Gastrocnemius medialis (tissue), 4 donors: ENCODE data around the gene LAMA2.

ENCODE experiments used
- CTCF ChIP-seq, 5 experiments: fragments of 450-650 bp in 3 of 5; fragments of 200-600 bp in 2 of 5; sonication (generic) in 2 of 5; IDR thresholded peaks in 4 of 5; conservative IDR thresholded peaks in 1 of 5; 1 replicate in 4 of 5; 2 replicates in 1 of 5; pipeline ENCODE4 v1.5.1; 2016 to 2019; ENCODE audit warnings: antibody characterized with exemption in 5 of 5, mild to moderate bottlenecking in 3 of 5, moderate library complexity in 3 of 5
- POLR2A ChIP-seq, 2 donors: fragments of 450-650 bp; IDR thresholded peaks; one replicate each; pipeline ENCODE4 v1.6.1; 2017; ENCODE audit warnings: antibody characterized with exemption in 2 of 2, mild to moderate bottlenecking in 2 of 2, moderate library complexity in 2 of 2

- peak; percentile 55 to 85 for TF ChIP-seq POLR2A (IDR thresholded peaks at IDR 0.05)
- peak in 2 of 5 experiments; percentile 21 to 33 for TF ChIP-seq CTCF (IDR thresholded peaks at IDR 0.05 in 4 of 5, conservative IDR thresholded peaks at IDR 0.05 in 1 of 5)
Measured at GRCh38 chr6:128882991-128883611, at the start of gene LAMA2.
